CD4-positive, alpha-beta T cell treated with Interleukin-12 subunit alpha and Interleukin-12 subunit beta, for 1 hour (primary cell): ENCODE data around the gene NPFF.
"Not testable (repeated sequence)": the region's sequence is repeated elsewhere in the genome, so short reads cannot be mapped to it uniquely, and the experiment has no call there.

Source experiments
- DNase-seq: peaks from one replicate; pipeline ENCODE4 v3.0.0-alpha.2; 2020

The NPFF gene, protein sequence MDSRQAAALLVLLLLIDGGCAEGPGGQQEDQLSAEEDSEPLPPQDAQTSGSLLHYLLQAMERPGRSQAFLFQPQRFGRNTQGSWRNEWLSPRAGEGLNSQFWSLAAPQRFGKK

DNA sequence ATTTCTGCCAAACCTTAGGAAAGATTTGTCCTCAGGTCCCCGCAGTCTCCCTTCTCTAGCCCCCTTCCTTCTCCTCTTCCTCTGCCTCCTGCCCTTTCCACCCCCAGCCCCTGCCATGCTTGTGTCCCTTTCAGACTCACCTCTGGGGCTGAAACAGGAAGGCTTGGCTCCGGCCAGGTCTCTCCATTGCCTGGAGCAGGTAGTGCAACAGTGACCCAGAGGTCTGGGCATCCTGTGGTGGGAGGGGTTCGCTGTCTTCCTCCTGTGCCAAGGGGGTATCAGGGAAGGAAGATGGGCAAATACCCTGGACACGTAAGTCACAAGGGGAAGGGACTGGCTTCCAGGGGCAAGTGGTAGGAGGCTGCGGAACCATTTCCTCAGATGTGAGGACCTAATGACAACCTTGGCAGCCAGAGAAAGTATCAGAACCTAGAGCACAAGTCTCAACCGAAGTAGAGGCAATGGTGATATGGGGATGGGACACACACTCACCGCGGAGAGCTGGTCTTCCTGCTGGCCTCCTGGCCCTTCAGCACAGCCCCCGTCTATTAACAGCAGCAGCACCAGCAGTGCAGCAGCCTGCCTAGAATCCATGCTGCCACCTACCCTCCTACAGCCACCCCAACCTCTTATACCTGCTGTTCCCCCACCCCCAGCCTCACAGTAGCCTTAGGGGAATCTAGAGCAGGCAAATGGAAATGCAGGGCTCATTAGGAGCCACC, at the start of gene NPFF:
Gene NPFF, minus strand, starts transcription at position 604 of the 722 bp plus-strand sequence. Its CDS starts 10 bp downstream, at position 594.
- no peak for DNase-seq

DNA sequence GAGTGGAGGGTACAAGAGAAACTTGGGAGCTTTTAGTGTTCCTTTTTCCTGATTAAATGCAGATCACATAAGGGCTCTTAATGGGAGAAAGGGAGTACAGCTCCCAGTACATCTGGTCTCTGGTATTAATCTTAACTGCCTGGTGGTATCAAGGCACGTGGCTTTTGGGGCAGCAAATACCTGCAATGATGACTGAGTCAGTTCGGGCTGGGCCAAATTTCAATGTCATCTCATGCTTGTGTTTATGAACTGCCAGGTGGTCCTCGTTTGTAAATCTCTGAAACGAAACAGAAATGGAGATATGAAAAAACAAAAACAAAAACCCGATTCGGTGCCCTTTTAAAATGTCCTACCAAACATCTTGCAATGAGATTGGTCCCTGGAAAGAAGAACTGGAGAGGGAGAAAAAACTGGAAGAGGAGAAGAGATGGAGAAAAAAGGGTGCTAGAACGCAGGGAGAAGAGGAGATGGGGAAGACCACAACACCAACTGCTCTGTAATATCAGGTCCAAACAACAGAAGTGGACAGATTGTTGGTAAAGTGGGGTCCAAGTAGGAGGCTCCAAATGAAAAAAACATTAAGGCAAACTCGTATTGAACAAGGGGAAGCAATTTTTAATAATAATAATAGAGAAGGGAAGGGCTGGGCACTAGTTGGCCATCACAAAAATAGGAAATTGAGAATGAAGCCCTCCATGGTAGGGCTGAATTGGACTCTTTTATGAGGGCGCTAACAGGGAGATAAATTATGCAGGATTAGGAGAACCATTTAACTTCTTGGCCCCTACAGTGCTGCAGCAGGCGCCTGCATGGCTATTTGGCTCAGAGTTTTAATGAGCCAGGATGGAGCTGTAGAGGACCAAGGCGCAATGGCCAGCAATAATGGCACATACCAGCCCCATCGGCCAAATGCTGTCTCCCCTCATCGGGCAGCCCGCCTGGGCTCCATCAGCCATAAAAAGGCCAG, 45.4 kb upstream of the NPFF start:
- DNase-seq, result no peak

DNA sequence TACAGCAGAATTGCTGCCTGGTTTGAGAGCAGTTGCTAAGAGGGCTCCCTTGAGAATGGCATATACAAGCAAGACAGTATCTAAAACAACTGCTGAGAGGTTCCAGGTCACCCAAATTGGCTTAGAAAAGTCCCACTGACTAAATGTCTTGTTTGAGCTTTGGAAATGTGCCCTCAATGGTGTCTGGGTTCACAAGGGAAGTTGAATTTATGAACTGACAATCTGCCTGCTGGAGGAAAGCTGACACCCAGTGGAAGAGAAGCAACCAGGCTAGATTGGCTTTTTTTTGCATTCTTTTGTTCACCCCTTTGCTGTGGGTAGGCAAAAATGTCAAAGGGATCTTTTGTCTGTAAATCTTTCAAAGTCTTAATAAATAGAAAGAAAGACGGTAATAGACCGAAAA, 44.6 kb upstream of the NPFF start:
- no peak for DNase-seq

DNA sequence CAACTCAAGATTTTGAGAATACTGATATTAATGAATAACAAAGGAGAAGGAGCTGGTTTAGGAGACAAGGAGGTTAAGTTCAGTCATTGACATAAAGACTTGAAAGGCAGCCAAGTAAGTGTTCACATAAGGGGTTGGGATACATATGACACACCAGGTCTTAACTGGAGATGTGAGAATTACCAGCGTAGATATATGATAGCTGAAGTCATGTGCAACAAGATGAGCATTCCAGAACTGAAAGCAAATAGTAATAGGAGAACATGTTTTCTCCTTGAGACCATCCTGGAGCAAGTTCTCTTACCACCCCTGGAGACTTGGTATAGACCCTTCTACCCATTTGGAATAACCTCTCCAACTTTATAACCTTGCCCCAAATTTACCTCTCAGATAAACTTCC, 43.3 kb upstream of the NPFF start:
- DNase-seq, result no peak

DNA sequence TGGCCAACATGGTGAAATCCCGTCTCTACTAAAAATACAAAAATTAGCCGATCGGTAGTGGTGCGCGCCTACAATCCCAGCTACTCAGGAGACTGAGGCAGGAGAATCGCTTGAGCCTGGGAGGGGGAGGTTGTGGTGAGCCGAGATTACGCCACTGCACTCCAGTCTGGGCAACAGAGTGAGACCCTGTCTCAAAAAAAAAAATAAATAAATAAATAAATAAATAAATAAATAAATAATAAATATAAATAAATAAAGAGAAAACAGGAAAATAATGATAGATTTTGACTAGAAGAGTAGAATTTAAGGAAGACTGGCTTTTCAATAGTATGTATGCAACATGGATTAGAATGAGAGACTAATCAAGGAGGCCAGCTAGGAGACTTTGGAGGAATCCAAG, 42.8 kb upstream of the NPFF start:
- DNase-seq, result not testable (repeated sequence)

DNA sequence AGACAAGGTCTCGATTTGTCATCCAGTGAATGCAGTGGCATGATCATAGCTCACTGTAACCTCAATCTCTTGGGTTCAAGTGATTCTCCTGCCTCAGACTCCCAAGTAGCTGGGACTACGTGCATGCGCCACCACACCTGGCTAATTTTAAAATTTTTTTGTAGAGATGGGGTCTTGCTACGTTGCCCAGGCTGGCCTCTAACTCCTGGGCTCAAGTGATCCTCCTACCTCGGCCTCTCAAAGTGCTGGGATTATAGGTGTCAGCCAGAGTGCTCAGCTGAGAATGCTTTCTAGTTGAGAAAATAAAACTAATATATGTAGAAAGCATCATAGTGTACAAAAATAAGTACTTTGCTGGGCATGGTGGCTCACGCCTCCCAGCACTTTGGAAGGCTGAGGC, 41.1 kb upstream of the NPFF start:
- not testable (repeated sequence) for DNase-seq

DNA sequence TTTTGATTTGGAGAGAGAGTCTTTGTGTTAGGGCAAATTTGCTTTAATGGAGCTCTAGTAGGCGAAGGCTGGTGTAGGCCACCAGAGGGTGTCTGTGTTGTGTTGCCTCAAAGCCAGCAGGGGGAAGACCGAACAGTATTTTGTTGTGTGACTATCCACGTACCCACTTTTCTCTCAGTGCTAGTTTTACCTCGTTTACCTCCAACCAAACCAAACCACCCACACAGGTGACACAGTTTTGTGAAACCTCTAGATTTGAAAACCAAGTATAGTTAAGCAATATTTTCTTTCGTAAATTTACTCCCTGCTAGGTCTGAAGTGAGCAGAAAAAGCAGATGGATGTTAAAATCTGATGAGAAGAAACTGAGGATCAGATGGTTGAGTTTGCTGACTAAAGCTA, 36.3 kb upstream of the NPFF start:
- DNase-seq, result peak; percentile 62

DNA sequence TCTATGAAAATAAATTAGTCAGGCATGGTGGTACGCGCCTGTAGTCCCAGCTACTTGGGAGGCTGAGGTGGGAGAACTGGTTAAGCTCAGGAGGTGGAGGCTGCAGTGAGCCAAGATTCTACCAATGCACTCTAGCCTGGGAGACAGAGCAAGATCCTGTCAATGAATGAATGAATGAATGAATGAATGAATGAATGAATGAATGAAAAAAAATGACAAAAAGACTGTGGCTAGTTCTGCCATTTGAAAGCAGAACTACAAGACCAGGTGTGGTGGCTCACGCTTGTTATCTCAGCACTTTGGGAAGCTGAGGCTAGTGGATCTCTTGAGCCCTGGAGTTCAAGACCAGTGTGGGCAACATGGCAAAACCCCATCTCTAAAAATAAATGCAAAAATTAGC, 32.2 kb upstream of the NPFF start:
- DNase-seq, result no peak

DNA sequence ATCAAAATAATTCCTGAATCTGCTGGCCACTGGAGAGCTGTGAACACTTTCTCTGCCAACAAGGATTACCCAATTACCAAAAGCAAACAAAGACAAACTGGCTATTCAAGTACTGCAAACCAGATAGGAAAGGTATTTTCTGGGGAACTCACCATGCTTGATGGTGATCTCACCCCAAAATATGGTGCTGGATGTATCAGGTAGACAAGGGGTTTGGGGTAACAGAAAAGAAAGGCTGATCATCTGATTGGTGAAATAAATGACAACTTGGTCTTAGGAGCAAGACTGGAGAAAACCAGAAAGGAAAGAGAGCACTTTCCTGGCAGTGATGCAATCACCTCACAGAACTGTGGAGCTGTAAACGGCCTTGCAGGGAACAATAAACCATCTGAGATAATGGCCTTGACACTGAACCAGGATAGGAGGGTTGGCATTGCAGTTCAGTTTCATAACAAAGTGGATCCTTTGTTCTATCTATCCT, 31.0 kb upstream of the NPFF start:
- no peak for DNase-seq

DNA sequence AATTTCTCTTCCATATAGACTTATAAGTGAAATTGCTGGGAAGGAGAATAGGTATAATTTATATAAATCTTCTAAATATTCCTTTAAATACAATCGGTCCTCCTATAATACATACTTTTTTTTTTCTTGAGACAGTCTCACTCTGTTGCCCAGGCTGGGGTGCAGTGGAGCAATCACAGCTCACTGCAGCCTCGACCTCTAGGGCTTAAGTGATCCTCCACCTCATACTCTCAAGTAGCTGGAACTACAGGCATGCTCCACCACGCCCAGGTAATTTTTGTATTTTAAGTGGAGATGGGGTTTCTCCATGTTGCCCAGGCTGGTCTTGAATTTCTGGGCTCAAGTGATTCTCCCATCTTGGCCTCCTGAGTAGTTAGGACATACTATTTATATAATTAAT, 29.7 kb upstream of the NPFF start:
- no peak for DNase-seq

DNA sequence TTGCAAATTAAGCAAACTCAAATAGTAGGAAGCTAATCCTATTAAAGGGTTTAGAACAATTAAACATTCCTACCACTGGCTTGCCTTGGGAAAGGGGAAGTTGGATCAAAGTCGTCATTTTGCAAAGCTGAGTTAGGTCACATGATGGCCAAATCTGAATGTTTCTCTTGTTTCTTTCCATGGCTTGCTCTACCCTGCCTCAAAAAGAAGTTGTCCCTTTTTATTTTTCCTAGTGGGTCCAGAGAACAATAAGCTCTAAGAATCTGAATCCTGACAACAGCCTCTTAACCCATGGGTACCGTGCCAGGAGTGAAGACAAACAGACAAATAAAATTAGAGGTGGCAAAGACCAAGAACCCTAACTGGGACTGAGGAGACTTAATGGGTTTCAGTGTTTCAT, 26.2 kb upstream of the NPFF start:
- no peak for DNase-seq

DNA sequence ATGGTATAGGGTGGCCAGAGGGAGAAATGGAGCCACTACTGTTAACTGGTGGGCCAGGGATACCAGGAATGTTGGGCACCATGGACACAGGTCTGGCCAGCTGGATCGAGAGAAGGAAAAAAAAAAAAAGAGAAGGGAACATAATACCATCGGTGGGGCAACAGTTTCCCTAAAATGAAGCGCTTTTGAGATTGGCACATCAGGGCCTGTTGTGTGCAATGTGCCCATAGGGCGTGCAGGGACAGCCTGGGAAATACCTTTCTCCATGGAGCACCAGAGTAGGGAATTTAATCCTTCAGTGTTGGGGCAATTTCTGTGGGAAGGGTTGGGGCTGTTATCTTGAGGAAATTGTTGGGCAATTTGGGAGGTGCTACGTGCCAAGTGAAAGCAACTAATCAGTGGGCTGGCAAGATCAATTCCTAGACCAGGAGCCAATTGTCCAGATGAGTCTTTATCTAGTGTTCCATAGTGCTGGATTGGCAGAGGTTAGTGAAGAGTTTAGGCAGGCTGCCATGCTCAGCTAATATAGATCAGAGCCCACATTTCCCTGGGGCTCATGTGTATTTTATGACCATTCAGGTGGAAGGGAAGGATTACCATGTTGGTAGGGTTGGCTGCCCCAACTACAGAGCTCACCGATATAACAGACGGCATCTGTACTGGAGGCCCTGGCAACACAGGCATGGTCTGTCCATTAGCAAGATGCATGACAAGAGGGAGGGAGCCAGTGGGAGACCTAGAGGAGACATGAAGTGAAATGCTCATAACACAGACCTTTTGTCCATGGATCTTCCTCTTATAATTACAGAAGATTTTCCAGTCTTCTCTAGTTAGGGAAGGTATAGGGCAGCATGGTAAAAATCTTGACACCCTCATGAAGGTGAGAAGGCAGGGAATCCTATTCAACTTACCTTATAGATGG, 25.5 kb upstream of the NPFF start:
- no peak for DNase-seq

DNA sequence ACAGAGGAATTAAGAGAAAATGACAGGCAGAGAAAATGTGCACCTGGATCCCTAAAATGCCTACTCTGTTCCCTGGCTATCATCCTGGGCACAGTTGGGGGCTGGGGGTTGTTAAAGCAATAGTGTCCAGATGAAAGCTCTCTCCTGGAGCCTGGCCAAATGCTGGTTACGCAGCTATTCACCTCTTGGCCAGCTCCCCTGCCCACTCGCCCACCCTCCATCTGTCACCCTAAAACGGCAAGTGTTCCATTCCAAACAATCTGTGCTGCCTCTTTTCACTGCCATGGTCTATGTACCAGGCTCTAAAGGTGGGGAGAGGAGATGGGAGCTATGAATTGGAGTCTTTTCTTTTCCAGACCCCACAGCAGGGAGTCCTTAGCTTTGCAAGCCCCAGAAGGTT, 24.7 kb upstream of the NPFF start:
- DNase-seq, result no peak

DNA sequence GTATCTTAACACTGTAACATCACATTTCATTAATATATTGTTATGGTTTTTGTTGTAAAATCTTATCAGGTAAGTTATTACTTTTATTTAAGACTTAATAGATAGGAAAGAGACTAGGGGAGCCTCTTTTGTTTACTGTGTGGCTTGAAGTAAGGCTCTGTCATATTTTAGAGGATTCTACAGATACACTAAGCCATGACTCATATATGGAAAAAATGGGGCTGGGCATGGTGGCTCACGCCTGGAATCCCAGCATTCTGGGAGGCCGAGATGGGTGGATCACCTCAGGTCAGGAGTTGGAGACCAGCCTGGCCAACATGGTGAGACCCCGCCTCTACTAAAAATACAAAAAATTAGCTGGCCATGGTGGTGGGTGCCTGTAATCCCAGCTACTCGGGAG, 23.6 kb upstream of the NPFF start:
- no peak for DNase-seq

DNA sequence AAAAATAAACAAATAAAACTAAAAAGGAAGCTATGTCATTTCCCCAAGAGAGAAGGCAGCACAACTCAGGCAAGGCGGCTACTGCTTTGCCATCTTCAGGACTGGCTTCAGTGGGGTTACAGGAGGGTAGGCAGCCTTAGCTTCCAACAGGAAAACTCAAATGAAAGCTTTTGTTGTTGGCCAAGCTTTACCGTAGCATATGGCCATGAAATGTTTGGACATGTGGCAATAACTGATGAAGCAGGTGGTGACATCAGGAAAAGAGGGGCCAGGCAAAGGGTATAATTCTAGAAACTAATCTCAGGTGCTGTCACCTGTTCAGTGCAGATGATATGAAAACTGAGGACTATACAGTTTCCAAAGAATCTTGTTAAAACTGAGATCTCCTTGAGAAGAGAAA, 22.8 kb upstream of the NPFF start:
- DNase-seq, result no peak

DNA sequence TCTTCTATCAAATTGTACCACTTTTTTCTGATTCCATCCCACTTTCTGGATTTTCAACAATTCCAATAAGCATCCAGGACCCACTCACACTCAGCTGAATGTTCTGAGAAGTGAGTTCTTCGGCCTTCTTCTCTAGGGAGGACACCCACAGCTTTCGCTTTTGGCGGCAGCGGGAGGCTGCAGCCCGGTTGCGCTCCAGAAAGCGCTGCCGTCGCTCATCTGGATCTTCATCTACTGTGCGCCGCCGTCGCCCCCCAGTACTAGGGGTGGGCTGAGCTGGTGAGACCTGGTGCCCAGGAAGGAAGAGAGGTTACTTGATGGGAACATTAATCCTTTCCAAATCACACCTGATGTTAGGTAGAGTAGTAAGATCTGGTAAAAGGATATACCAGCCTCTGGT, 17.2 kb upstream of the NPFF start:
- DNase-seq, result no peak

DNA sequence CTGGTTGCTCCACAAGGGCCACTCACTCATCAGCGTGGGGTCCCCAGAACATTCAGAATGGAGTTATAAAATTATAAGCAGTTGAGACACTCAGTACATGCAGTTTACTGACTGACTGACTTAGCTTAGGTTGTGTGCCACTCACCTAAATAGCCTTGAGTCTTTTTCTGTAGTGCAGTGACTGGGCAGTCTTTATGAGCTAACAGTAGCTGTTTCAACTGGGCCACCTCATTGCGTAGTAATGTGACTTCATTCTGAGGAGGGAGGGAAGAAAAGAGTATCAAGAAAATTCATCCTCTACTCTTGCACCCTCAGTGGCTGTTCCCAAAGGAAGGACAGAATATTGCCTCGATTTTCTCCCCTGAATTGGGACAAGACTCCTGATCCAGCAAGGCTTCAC, 15.8 kb upstream of the NPFF start:
- DNase-seq, result no peak

DNA sequence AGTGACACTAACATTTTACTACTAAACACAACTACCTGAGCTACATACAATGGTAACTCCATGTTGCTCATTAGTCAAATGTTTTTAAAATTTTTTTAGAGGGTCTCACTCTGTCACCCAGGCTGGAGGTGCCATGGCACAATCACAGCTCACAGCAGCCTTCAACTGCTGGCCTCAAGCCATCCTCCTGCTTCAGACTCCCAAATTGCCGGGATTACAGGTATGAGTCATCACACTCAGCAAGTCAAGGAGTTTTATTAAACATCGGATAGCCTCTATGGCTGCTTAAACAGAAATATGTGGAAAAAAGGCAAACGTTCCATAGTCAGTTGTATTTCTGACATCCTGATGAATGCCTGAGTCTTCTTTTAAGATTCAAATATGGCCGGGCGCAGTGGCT, 11.1 kb upstream of the NPFF start:
- DNase-seq, result no peak

DNA sequence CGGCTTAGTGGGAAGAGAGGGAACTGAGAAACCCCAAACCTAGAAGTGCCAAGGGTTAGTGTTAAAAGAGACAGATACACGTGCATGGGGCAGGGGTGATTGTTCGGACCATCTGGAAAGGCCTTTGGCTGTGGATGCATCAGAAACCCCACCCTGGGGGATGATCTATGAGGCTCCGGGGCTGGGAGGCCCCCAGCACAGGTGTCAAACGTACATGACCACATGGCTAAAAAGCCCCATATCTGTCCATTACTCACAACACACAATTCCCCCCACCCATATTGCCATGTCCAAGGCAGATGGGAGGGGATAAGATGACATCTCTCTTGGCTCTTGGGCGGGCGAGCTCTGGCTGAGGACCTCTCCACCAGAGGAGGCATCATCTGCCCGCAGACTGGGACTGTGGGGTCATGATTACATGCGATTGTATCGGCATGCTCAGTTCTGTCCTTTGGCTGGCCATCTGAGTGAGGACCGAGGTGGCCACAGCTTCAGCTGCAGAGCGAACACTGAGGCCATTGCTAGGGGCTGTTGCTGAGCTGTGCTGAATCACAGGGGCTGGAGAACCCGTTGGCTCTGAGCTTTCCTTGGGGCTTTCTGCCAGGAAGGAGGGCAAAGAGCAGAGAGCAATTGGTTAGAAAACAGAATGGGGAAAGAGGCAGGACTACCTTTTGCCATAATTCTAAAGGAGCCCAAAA, 9.6 kb upstream of the NPFF start:
- DNase-seq, result no peak

DNA sequence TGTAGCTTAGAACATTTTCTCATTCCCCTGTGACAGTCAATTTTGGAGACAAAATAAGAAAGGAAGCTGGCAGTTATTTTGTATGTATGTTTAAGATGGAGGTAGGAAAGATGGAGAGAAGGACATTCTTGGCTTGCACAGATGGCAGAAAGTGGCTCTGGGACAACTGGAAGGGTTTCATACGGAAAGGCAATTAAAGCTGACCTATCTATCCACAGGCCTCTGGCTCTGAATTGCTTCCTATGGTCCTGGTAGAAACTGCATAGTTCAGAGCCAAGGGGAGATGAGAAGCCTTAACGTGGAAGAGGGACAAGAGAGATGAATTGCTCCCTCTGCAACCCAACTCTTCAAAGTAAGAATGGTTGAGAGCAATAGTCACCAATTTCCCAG, 8.0 kb upstream of the NPFF start:
- no peak for DNase-seq

DNA sequence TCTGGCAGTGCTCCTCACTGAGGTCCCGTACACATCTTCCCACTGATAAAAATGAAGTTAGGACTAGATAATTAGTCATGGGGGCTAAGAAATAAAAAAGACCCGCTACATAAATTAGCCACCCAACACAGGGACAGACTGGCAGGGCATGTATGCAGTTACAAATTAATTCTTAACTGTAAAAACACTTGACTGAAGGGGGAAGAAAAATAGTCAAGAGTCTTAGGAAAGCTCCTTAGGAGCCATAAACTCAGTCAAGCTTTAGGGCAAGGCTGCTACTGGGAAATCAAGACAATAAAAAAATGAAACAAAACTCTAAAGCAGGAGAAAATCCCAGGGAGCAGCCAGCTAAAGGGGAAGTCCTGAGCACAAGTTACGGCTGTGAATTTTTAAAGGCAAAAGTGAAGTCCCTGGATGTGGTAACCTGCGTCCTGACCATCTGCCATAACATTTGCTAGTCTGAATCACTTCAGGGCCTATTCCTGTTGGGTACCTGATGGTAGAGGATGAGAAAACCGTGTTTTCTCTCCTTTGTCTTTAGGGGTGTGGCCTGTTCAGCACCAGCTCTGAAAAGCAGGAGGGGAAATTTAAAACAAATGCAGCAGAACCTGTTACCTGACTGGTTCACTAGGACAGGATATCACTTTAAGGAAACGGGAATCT, 7.5 kb upstream of the NPFF start:
- DNase-seq, result no peak
